ENCODE results near the gene R3HCC1L.

Gene R3HCC1L

DNA sequence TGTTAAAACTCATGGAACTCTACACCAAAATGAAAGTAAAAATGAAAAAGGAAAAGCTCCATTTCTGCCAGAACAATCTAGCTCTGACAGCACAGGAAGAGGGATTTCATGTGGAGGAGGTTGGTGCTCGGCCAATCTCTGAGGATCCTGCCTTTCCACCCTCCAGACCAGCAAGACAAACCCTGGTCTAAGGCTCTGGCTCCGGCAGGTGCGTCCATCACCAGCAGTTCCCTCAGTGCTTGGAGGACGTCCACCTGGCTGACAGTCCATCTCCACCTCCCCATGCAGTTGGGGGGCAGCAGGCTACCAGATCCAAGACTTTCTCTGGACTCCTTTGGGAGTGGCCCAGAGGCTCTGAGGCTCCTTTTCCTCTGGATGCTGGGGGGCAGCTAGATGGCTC lies 158.5 kb downstream of the R3HCC1L start:
- no peak for DNase-seq

DNA sequence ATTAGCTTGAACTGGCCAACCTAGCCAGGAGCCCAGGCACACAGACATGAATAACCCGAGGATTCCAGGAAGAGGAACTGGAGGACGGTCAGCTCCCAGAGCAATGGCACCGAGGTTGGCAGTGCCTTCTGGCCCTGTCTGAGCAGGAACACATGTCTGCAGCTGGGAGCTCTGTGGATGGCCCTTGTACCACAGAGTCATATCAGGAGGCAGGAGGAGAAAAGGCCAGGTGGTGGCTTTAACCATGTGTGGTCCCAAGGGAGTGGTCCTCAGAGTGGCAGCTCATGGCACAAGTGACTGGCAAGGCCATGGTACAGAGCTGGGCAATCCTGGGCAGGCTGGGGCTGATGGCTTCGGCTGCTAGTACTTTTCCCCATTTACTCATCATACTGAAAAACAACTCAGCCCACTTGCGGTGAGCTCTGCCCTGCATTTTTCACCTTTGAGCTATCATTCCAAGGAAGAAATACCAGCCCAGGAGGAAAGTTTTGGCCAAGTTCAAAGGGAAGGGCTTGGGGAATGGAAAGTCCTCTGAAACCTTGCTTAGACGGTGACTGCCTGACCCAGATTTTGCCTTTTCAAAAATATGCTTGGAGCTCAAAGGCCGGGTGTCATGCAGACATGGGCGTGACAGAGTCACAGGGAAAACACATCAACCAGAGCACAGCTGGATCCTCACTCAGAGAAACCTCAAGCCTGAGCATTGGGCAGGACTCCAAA lies 159.3 kb downstream of the R3HCC1L start:
- DNase-seq, result no peak

DNA sequence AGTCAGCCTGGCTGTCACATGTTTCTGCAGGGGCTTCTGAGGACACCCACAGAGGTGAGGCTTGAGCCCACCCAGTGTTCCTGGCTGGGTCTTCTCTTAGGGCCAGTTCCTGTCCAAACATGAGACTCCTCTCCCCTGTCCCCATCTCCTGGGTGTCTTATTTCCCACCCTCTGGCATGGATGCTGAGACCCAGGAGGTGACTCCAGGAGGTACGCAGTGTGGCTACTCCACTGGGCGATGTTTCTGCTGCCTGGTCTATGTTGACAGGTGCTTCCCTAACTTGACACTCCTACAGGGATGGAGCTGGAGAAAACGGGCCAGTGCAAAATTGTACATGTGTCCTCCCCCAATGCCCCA lies 159.8 kb downstream of the R3HCC1L start:
- no peak for DNase-seq
